Lower lobe of right lung (tissue), 2 donors: ENCODE measurements around the gene APEH. TPM values are rescaled to one million over a fixed set of nuclear protein-coding genes. Genes with fewer than 3 reads are reported as not detected.

ENCODE experiments used
- ATAC-seq, 2 donors: fragments of 200-7000 bp; cut with Tn5 transposase; one replicate each; pipeline ENCODE4 v1.9.1; 2020 to 2022; ENCODE audit warnings: mild to moderate bottlenecking in 2 of 2, moderate library complexity in 2 of 2
- DNase-seq: peaks from one replicate; pipeline ENCODE4 v3.0.0-alpha.2; 2020
- H3K27ac ChIP-seq: fragments of 200-600 bp; one replicate; pipeline ENCODE4 v1.8.0; 2022
- H3K27me3 ChIP-seq: fragments of 200-600 bp; one replicate; pipeline ENCODE4 v1.8.0; 2022; ENCODE audit warnings: low read depth
- H3K36me3 ChIP-seq: fragments of 200-600 bp; one replicate; pipeline ENCODE4 v1.8.0; 2022; ENCODE audit warnings: mild to moderate bottlenecking
- H3K4me1 ChIP-seq: fragments of 200-600 bp; one replicate; pipeline ENCODE4 v1.8.0; 2022
- H3K4me3 ChIP-seq: fragments of 200-600 bp; one replicate; pipeline ENCODE4 v1.8.0; 2022; ENCODE audit warnings: mild to moderate bottlenecking
- H3K9me3 ChIP-seq: fragments of 200-600 bp; one replicate; pipeline ENCODE4 v1.8.0; 2022
- CTCF ChIP-seq: fragments of 200-600 bp; IDR thresholded peaks from one replicate; pipeline ENCODE4 v1.8.0; 2022; ENCODE audit warnings: antibody characterized with exemption, mild to moderate bottlenecking
- intact Hi-C: fragments of 100-400 bp; cut with DNase I; formaldehyde crosslinking; loops from one replicate; pipeline ENCODE4 v1.11.0; 2022
- total RNA-seq: library from RNA; stranded (reverse); fragmentation: NEBNext Ultra II Directional; extraction: Animal tissue kit (Norgen Biotek cat#: 25700); gene quantifications from one replicate; pipeline ENCODE4 v1.2.1, GENCODE V29; 2021
- donor health status: DM: no; HTN: yes; CAD: no; lungs with severe emphysema.

Gene APEH
- total RNA-seq, 1 donor from 2014 or later: 83.4 TPM

DNA sequence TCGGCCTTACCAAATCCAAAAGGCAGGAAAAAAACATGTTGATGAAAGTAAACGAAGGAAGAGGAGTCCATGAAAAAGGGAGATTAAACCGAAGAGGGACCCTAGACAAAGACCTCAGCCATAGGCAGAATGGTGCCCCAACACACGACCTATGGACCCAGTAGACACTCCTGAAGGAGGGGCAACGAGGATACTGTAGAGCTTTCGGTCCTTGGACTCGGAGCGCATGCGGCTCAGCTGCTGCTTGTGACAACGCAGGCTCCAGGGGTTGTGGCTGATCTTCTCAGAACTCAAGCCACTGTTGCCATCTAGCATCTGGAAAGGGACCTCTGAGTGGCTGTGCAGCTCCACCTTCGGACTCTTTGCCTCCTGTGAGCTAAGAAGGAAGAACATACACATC, 58.4 kb downstream of the APEH start:
- H3K9me3 ChIP-seq: no peaks in the 10 kb centered on the region
- TF ChIP-seq CTCF: no peak
- peaks cover 98% of the 10 kb centered on the region for H3K36me3 ChIP-seq
- no peaks in the 10 kb centered on the region for H3K4me1 ChIP-seq
- no peak for ATAC-seq
- no peak overlapping the region for H3K4me3 ChIP-seq
- no peak overlapping the region for H3K27ac ChIP-seq
- intact Hi-C loops: no loop called here
- no peak for DNase-seq
- H3K27me3 ChIP-seq: no peaks in the 10 kb centered on the region

GRCh38 chr3:49733551-49733950, 59.4 kb downstream of the APEH start:
- Histone ChIP-seq H3K4me3 (no peak overlapping the region), H3K27ac (no peak overlapping the region)
- ATAC-seq: no peak

More at GRCh38 chr3:49733551-49733950, 59.4 kb downstream of the APEH start:
- DNase-seq: no peak
- peaks cover 99% of the 10 kb centered on the region for H3K36me3 ChIP-seq
- no peaks in the 10 kb centered on the region for H3K27me3 ChIP-seq
- intact Hi-C loops: no loop called here
- no peaks in the 10 kb centered on the region for H3K9me3 ChIP-seq
- TF ChIP-seq CTCF: no peak
- no peaks in the 10 kb centered on the region for H3K4me1 ChIP-seq

Other genes with a start within 250 kb of the APEH start
- 22.1 TPM for gene NICN1, start 245.0 kb upstream of the APEH start, total RNA-seq
- gene DAG1, start 204.1 kb upstream of the APEH start, total RNA-seq: 71.5 TPM
- gene BSN, start 119.9 kb upstream of the APEH start, total RNA-seq: 0.35 TPM
- 17.5 TPM for gene MST1, start 15.1 kb downstream of the APEH start, total RNA-seq
- gene RNF123, start 15.2 kb downstream of the APEH start, total RNA-seq: 42.9 TPM
- not detected for gene AMIGO3, start 45.3 kb downstream of the APEH start, total RNA-seq
- gene GMPPB, start 49.6 kb downstream of the APEH start, total RNA-seq: 27.3 TPM
- 37.5 TPM for gene IP6K1, start 112.2 kb downstream of the APEH start, total RNA-seq
- 9.6 TPM for gene CDHR4, start 125.5 kb downstream of the APEH start, total RNA-seq
- gene INKA1, start 128.9 kb downstream of the APEH start, total RNA-seq: 5.3 TPM
- gene UBA7, start 139.6 kb downstream of the APEH start, total RNA-seq: 128 TPM
- 3.0 TPM for gene TRAIP, start 182.2 kb downstream of the APEH start, total RNA-seq
- gene CAMKV, start 195.6 kb downstream of the APEH start, total RNA-seq: not detected
- 27.3 TPM for gene MST1R, start 229.5 kb downstream of the APEH start, total RNA-seq